Nephron progenitor cell (in vitro differentiated cells): ENCODE results near the gene KCNH4.

Experiments used
- DNase-seq: peaks from one replicate; pipeline ENCODE4 v3.0.0; 2021
- H3K27ac Mint-ChIP-seq: 2 replicates; pipeline ENCODE4 v1.8.0; 2021; ENCODE audit warnings: mild to moderate bottlenecking, moderate library complexity, mixed read lengths
- H3K27me3 Mint-ChIP-seq: 2 replicates; pipeline ENCODE4 v1.8.0; 2021; ENCODE audit warnings: mild to moderate bottlenecking, low read depth, mixed read lengths; ENCODE audit not compliant: poor library complexity
- H3K36me3 Mint-ChIP-seq: 2 replicates; pipeline ENCODE4 v1.8.0; 2021; ENCODE audit warnings: low read depth, mixed read lengths
- H3K4me1 Mint-ChIP-seq: 2 replicates; pipeline ENCODE4 v1.8.0; 2021; ENCODE audit warnings: mixed read lengths
- H3K4me3 Mint-ChIP-seq: 2 replicates; pipeline ENCODE4 v1.8.0; 2021; ENCODE audit warnings: mild to moderate bottlenecking, moderate library complexity, mixed read lengths
- H3K9me3 Mint-ChIP-seq: 2 replicates; pipeline ENCODE4 v1.8.0; 2021; ENCODE audit warnings: mild to moderate bottlenecking, moderate library complexity, mixed read lengths
- TF ChIP-seq, protein P1 (sequence below): fragments of 200-600 bp; sonication (generic); IDR thresholded peaks from 2 replicates; pipeline ENCODE4 v1.5.0; 2021; ENCODE audit warnings: antibody characterized with exemption

Gene KCNH4

GRCh38 chr17:42163113-42163512 is 17.8 kb downstream of the KCNH4 start:
- TF ChIP-seq, protein P1, sequence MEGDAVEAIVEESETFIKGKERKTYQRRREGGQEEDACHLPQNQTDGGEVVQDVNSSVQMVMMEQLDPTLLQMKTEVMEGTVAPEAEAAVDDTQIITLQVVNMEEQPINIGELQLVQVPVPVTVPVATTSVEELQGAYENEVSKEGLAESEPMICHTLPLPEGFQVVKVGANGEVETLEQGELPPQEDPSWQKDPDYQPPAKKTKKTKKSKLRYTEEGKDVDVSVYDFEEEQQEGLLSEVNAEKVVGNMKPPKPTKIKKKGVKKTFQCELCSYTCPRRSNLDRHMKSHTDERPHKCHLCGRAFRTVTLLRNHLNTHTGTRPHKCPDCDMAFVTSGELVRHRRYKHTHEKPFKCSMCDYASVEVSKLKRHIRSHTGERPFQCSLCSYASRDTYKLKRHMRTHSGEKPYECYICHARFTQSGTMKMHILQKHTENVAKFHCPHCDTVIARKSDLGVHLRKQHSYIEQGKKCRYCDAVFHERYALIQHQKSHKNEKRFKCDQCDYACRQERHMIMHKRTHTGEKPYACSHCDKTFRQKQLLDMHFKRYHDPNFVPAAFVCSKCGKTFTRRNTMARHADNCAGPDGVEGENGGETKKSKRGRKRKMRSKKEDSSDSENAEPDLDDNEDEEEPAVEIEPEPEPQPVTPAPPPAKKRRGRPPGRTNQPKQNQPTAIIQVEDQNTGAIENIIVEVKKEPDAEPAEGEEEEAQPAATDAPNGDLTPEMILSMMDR: peak; percentile 31
- Mint-ChIP-seq H3K27me3 (peaks cover 16% of the 10 kb centered on the region), H3K9me3 (no peaks in the 10 kb centered on the region), H3K4me1 (peaks cover 23% of the 10 kb centered on the region), H3K4me3 (no peak overlapping the region), H3K27ac (no peak overlapping the region), H3K36me3 (no peaks in the 10 kb centered on the region)
- DNase-seq: peak; percentile 36

GRCh38 chr17:42160531-42160910 is 20.4 kb downstream of the KCNH4 start:
- TF ChIP-seq, protein P1: no peak
- no peaks in the 10 kb centered on the region for H3K9me3 Mint-ChIP-seq
- peaks cover 15% of the 10 kb centered on the region for H3K27me3 Mint-ChIP-seq
- no peak overlapping the region for H3K4me3 Mint-ChIP-seq
- no peak overlapping the region for H3K27ac Mint-ChIP-seq
- no peaks in the 10 kb centered on the region for H3K36me3 Mint-ChIP-seq
- H3K4me1 Mint-ChIP-seq: peaks cover 31% of the 10 kb centered on the region
- no peak for DNase-seq

GRCh38 chr17:42159796-42160530 is 21.0 kb downstream of the KCNH4 start:
- Mint-ChIP-seq H3K9me3 (no peaks in the 10 kb centered on the region), H3K4me1 (peaks cover 33% of the 10 kb centered on the region), H3K4me3 (no peak overlapping the region), H3K36me3 (no peaks in the 10 kb centered on the region), H3K27ac (peak overlapping the region; percentile 37), H3K27me3 (peaks cover 15% of the 10 kb centered on the region)
- DNase-seq: no peak
- TF ChIP-seq, protein P1: no peak

GRCh38 chr17:42155614-42156045 is 25.3 kb downstream of the KCNH4 start:
- no peak for DNase-seq
- peaks cover 6% of the 10 kb centered on the region for H3K27me3 Mint-ChIP-seq
- TF ChIP-seq, protein P1: no peak
- H3K4me1 Mint-ChIP-seq: peaks cover 44% of the 10 kb centered on the region
- H3K4me3 Mint-ChIP-seq: peak overlapping the region; percentile 98
- H3K36me3 Mint-ChIP-seq: no peaks in the 10 kb centered on the region
- no peak overlapping the region for H3K27ac Mint-ChIP-seq
- no peaks in the 10 kb centered on the region for H3K9me3 Mint-ChIP-seq

DNA sequence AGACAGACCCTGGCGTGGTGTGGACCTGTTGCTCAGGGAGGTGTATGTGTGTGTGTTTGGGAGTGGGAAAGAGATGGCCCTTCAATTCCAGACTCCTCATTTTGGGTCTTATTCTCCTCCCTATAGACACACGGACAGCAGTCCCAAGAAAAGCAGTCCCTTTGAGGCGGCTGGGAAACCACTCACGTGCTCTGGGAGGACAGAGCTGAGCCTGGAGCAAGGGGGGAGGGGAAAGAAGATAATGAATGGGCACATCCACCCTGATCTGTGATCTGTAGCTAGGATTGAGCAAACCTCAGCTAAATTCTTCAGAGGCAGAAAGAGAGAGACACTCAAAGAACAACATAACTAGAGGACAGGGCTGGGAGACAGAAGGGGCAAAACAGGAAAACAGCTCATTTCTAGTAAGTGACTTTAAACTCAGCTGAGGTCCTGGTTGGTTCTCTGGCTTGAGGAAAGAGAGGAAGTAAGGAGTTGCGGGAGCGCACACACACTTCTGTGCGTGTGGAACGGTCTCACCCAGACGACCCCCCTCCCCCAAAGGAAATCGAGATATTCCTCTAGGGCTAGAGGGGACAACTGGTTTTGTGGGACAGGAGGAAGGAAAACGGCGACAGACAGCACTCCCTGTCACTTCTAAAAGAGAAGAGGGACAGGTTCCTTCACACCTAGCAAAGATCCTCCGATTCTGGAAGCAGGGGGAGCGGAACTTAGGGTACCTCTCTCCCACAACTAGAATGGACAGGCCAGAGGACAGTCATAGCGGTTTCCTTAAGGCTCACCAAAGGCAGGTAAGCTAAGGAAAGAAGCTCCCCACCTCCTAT is 26.8 kb downstream of the KCNH4 start:
- peaks cover 35% of the 10 kb centered on the region for H3K4me1 Mint-ChIP-seq
- TF ChIP-seq, protein P1: no peak
- H3K9me3 Mint-ChIP-seq: no peaks in the 10 kb centered on the region
- H3K36me3 Mint-ChIP-seq: no peaks in the 10 kb centered on the region
- H3K27ac Mint-ChIP-seq: peak overlapping the region; percentile 92
- H3K4me3 Mint-ChIP-seq: peak overlapping the region; percentile 98
- no peak for DNase-seq
- peaks cover 6% of the 10 kb centered on the region for H3K27me3 Mint-ChIP-seq
